T-helper 2 cell (primary cell): ENCODE measurements around the gene CDC23.

Experiments used
- DNase-seq, 5 experiments: peaks; one replicate each; pipeline versions ENCODE4 v3.0.0 to v3.0.0-alpha.2; 2012 to 2022

CDC23 gene

GRCh38 chr5:138138949-138139780 is 74.0 kb downstream of the CDC23 start, which contains the start of gene NME5:
NME5 (minus strand) TSS chr5:138139428; CDS start chr5:138138780, 648 bp downstream.
- no peak for DNase-seq
